Stimulated activated CD4-positive, alpha-beta T cell treated with anti-CD3 and anti-CD28 coated beads, Interleukin-12 subunit alpha, Interleukin-12 subunit beta, amount 100 ng/mL, for 48 hours (primary cell): ENCODE results near the gene SPINK14.

ENCODE experiments used
- DNase-seq, 3 donors: peaks; one replicate each; pipeline ENCODE4 v3.0.0-alpha.2; 2020; ENCODE audit warnings: low read depth in 2 of 3, low spot score in 1 of 3

SPINK14 gene

DNA sequence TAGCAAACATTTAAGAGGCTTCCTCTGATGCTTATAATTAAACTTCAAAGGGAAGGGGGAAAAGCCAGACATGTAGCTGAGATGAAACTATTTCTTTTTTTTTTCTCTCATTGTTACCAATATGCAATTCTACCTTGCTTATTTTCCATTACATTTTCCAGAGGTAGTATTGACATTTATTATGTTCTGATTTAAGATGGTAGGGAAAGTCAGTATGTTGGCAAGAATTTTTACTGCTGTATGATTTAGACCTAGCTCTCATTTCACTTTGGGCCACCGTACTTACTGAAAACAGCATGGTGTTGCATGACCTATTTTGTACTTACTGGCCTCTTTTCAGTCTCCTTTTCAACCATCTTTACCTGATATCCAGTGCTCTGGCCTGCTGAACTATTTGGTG lies 24.9 kb downstream of the SPINK14 start:
- DNase-seq: no peak

DNA sequence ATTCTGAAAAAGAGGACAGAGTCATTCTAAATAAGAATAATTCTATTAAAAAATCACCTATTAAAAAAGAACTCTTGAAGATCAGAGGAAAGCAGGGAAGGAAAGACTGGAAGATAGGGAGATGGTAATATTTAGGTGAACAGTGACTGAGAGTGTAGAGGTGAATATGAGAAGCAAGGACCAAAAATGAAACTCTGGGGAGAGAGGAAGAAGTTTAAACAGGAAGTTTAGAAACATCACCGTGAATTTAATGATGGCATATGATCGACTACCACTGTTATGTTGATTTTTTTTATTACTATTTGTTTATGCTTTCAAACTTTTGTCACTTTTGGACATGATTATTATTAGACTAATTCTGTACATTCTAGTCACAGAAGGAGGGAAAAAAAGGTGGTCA lies 32.8 kb downstream of the SPINK14 start:
- DNase-seq: no peak

DNA sequence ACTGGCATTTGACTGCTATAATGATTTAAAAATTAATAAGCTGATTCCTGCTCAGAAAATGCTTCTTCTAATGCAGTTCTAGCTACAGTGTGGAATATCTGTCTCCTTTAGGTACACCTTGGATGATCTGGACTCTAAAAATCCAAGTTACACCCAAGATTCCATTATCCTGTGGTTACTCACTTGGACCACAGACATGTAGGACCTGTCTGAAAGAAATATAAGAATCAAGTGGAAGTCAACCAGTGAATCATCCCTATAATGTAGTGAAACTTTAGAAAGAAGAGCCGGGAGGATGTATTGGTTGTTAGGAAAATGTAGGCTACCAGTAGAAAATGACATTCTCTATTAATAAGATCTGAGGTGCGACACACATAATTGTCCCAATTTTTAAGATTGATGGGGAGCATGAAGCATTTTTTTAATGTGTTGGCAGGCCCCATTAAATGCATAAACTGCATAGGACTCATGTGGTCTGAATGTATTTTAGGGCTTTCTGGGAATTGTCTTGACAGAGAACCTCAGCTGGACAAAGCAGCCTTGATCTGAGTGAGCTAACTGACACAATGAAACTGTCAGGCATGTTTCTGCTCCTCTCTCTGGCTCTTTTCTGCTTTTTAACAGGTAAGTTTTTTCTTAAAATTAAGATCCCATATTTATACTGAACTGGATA lies 34.3 kb downstream of the SPINK14 start, which contains the start of gene SPINK6:
TSS of gene SPINK6 (plus strand) at position 512 of the 673 bp plus-strand sequence. CDS start at position 567, 55 bp downstream.
- no peak for DNase-seq

DNA sequence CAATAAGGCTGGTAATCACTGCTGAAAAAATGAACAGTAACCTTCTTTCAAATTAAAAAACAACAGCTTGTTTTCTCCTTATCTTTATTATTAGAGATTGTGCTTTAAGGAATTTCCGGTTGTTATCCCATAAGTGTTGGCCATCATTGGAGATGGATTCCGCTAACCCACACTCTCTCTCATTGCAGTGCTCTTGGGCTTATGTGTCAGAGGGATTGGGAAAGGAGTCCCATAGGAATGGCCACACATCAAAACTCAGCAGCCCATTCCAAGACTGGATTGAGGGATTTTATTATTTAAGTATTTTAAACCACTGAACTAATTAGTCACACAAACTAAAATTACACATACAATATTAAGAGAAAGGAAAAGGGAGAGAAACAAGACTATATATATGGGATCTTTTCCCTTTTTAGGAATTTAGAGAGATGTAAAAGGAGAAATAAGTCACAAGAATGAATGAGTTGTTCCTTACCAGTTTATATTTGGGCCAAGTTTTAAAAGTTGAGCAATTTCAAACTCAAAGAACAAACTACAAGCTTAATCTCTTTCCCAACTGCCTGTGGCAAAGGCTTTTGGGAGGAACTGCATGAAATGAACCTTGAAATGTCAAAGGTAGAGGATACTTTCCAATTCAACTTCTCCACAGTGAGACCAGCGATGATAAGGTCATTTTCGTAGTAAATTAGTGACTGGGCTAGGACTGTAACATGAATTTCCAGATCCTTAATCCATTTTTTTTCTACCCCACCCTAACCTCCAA lies 36.9 kb downstream of the SPINK14 start:
- DNase-seq: no peak

DNA sequence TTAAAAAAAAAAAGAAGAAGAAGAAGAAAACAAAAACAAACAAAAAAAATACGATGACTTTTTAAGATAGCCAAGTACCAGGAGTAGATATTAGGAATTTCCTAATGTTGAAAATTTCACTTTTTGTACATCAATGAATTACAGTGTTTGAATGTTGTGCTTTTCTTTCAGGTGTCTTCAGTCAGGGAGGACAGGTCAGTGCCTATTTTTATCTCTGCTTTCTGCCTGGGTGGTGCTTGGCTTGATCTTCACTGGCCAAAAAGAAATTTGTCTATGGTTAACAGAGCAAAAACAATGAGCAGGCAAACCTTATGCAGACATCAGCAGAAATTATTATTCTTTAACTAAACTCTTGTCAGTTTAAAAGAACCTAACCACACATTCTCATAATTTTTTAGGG lies 37.5 kb downstream of the SPINK14 start:
- no peak for DNase-seq

DNA sequence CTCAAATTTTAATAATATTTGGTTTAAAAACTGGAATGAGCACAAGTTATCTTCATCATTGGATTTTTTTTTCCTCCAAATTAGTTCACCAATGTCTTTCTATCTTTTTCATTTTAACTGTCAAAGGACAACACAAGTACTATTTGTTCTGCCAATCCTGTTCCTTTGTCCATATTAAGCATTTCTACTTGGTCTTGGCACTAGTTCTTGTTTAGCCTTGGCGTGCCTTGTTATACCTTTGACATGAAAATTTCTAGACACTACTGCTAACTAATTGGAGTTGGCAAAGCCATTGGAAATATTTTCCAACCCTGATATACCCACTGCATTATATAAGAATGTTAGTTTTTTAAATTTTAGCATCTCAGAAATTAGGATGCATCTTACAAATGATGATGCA lies 38.3 kb downstream of the SPINK14 start:
- no peak for DNase-seq

DNA sequence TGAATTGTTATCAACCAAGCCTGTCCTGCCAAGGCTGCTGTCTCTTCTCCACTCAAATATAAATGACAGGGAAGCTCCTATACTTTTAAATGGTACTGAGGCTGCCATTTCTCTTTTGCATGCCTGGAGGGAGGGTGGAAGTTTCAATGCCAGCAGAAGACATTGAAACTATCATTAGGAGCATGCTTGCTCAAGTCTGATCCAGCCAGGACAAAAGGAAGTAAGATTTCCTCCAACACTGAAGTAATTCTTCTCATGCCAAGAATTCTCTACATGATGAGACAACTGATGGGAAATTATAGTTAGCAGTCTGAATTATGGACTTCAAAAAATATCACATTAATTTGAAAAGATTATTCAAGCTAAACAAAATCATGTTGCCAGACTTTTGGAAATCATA lies 39.9 kb downstream of the SPINK14 start:
- DNase-seq: no peak

DNA sequence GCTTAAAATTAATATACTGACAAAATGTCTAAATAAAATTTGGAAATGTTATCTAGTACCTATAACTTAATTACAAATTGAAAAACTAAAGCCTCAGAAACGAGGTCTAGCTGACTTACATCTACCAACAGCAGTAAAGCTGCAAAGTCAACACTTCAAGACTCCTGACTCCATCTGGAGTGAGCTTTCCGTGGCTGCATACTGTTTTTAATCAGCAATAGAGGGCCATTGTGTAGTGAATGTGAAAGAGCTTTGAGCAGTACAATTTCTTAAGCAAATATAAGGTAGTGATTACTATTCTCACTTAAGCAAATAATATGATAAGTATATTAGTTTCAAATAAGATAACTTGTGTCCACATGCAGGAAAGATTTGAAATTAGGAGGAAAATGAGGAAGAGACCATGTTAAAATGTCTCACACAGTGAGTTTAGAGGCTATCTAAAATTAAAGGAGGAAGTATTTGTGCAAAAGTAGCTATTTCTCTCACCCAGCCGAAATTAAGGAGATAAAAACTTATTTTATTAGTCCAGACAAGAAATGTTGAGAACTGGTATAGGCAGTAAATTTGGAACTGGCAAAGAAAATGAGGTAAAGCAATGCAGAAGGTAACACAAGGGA lies 40.9 kb downstream of the SPINK14 start:
- no peak for DNase-seq

DNA sequence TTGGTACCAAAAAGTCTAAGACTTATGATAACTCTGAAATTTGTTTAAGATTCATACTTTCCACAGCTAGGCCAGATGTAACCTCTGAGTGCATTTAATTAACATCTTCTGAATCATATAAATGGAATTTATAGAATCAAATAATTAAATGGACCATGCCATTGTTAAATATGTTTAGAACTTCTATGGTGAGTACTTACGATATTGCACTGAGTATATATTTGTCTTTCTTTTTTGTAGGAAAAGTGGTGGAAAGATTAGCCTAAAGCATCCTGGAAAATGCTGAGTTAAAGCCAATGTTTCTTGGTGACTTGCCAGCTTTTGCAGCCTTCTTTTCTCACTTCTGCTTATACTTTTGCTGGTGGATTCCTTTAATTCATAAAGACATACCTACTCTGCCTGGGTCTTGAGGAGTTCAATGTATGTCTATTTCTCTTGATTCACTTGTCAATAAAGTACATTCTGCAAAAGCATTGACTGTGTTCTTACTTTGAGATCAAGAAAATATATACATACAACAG lies 46.4 kb downstream of the SPINK14 start:
- DNase-seq: no peak

DNA sequence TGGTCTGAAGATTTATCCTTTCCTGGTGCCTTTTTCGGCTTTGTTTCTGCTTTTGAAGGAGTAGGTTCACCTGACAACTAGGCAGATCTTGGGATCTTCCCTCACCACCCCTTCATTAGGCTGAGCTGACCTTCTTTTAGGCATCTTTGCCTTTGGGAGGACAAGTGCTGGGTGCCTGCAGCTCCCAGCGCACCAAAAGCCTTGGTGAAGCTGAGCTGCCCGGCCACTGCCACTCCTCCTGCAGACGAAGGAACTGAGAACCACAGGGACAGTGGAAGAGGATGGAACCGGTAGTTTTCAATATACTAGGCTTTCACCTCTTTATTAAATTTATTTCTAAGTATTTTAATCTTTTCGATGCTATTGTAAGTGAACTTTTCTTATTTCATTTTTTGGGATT lies 53.2 kb downstream of the SPINK14 start:
- no peak for DNase-seq

DNA sequence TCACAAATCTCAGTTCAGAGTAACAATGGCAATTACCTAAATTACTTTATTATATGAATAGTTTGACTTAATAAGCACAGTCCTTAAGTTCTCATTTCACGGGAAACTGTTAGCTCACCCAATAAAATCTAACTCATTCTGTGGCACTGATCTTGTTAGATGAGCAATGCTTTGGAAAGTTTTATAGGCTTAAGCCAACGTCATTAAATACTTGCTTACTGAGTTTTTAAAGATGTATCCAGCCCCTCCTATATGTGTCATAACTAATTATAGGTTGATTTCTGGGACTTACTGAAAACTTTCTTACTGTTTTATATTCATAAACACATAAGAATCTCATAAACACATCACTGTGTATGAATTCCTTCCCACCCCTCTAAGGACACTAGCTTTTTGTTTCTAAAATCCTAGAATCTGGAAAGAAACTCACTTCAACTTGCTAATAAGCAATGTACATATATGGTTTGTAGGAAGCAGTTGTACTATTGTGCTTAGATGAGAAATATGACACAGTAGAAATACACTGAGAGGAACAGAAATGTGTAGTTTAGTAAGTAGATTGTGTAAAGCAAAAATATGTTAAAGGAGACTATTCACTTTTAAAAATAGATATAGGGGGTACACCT lies 55.9 kb downstream of the SPINK14 start:
- DNase-seq: no peak
